ENCODE measurements around the gene ST7.

ST7 gene

DNA sequence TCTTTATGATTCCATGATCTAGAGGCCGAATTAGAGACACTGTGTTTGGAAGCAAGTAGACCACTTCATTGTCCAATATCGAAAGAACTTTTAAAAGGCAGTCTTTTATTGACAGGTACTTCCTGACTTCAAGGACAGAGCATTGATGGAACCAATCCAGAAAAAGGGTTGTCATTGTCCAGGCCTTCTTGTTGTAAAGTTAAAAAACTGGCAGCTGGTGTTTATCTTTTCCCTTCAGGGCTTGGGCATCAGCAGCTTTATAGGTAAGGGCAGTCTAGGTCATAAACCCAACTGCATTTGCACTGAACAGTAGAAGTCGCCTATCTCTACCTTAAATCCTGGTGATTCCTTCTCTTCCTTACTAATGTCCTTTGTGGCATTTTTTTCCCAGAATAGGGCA lies 95.6 kb downstream of the ST7 start:
- DNase-seq (ENCODE audit: low read depth) = no peak
- TF ChIP-seq, protein P1, sequence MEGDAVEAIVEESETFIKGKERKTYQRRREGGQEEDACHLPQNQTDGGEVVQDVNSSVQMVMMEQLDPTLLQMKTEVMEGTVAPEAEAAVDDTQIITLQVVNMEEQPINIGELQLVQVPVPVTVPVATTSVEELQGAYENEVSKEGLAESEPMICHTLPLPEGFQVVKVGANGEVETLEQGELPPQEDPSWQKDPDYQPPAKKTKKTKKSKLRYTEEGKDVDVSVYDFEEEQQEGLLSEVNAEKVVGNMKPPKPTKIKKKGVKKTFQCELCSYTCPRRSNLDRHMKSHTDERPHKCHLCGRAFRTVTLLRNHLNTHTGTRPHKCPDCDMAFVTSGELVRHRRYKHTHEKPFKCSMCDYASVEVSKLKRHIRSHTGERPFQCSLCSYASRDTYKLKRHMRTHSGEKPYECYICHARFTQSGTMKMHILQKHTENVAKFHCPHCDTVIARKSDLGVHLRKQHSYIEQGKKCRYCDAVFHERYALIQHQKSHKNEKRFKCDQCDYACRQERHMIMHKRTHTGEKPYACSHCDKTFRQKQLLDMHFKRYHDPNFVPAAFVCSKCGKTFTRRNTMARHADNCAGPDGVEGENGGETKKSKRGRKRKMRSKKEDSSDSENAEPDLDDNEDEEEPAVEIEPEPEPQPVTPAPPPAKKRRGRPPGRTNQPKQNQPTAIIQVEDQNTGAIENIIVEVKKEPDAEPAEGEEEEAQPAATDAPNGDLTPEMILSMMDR (IDR thresholded peaks at IDR 0.05; ENCODE audit: low read depth, low read length) = no peak
- TF ChIP-seq, protein P2, sequence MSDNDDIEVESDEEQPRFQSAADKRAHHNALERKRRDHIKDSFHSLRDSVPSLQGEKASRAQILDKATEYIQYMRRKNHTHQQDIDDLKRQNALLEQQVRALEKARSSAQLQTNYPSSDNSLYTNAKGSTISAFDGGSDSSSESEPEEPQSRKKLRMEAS (IDR thresholded peaks at IDR 0.05; ENCODE audit: low read depth, low read length) = no peak
- TF ChIP-seq MYC (IDR thresholded peaks at IDR 0.05; ENCODE audit: low read depth, low read length) = no peak
- no peak for TF ChIP-seq POLR2A (IDR thresholded peaks at IDR 0.05; ENCODE audit: extremely low read depth, insufficient read length)

DNA sequence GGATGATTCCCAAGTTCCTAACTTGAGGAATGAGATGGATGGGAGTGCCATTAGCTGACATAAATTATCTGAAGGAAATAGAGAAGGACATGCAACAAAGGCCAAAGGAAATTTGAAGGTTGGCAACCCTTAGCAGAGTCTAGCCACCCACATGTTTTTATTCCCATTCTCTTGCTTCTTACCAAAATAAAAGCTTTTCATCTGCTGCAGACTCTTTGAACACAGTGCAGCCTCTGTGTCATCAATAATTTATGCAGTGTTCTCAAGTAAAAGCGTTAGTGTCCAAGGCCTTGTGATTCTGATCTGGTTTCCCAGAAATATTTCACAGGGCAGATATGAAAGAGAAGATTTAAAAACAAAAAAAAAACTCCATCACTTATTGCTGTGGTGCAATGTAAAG lies 98.5 kb downstream of the ST7 start:
- no peak overlapping the region for H3K4me3 ChIP-seq (ENCODE audit: low read depth, low read length)
- DNase-seq (ENCODE audit: low read depth) = no peak
- no peak for TF ChIP-seq MYC (IDR thresholded peaks at IDR 0.05; ENCODE audit: low read depth, low read length)
- TF ChIP-seq, protein P1 (IDR thresholded peaks at IDR 0.05; ENCODE audit: low read depth, low read length) = no peak
- no peak for TF ChIP-seq POLR2A (IDR thresholded peaks at IDR 0.05; ENCODE audit: extremely low read depth, insufficient read length)
- TF ChIP-seq, protein P2 (IDR thresholded peaks at IDR 0.05; ENCODE audit: low read depth, low read length) = no peak

More for the DNA sequence above, 95.6 kb downstream of the ST7 start:
- no peak overlapping the region for H3K4me3 ChIP-seq (ENCODE audit: low read depth, low read length)

DNA sequence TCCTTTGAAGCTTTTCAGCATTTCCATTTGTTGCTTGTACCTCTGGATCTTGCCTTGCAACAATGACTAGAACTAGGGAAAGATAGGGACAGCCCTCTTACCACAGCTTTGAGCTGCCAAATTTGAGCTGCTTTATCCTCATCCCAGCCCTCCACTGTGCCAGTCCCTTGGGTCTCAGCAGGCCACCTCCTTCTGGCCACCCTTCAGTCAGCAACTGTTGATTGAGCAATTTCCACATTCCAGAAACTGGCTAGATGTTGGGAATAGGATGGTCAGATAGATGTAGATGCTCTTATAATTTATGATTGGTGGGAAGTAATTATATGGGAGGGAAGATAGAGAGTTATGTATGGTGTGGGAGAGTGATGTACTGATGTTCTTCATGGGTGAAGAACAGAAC lies 100.1 kb downstream of the ST7 start:
- TF ChIP-seq, protein P2 (IDR thresholded peaks at IDR 0.05; ENCODE audit: low read depth, low read length) = no peak
- no peak for TF ChIP-seq MYC (IDR thresholded peaks at IDR 0.05; ENCODE audit: low read depth, low read length)
- TF ChIP-seq, protein P1 (IDR thresholded peaks at IDR 0.05; ENCODE audit: low read depth, low read length) = no peak
- TF ChIP-seq POLR2A (IDR thresholded peaks at IDR 0.05; ENCODE audit: extremely low read depth, insufficient read length) = no peak
- no peak overlapping the region for H3K4me3 ChIP-seq (ENCODE audit: low read depth, low read length)
- DNase-seq (ENCODE audit: low read depth) = no peak

DNA sequence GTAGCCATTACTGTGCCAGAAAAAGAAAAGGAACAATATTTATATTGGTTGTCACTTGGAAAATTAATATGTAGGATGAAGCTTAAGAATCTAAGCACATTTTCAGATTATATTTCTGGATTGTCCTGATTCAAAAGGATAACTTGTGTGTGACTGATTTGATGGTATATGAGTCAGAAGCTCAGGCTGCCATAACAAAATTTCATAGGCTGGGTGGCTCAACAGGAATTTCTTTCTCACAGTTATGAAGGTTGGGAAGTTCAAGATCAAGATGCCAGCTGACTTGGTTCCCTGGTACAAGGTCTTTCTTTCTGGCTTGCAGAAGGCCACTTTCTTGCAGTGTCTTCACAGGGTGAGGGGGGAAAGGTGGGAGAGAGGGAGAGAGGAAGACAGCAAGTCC lies 108.5 kb downstream of the ST7 start:
- DNase-seq (ENCODE audit: low read depth) = no peak
- no peak overlapping the region for H3K4me3 ChIP-seq (ENCODE audit: low read depth, low read length)
- TF ChIP-seq POLR2A (IDR thresholded peaks at IDR 0.05; ENCODE audit: extremely low read depth, insufficient read length) (no peak), MYC (IDR thresholded peaks at IDR 0.05; ENCODE audit: low read depth, low read length) (no peak)
- TF ChIP-seq, protein P2 (IDR thresholded peaks at IDR 0.05; ENCODE audit: low read depth, low read length) = no peak
- TF ChIP-seq, protein P1 (IDR thresholded peaks at IDR 0.05; ENCODE audit: low read depth, low read length) = no peak

DNA sequence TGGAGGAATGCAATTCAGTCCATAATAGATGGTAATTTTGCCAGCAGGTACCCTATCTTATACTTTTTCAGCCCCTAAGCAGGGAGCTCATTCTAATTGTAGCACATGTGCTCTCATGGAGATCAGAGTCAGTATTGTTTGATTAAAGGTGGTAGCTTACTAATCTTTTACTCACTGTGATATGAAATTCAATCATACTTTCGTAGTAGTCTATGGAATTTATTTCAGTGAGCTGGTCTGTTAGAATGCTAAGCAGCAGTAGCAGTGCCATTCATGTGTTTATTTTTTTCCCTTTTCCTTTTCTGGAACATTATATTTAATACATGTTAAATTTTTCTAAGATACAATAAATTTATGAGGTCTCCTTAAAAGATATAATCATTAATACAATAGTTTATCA lies 109.0 kb downstream of the ST7 start:
- DNase-seq (ENCODE audit: low read depth) = no peak
- TF ChIP-seq, protein P1 (IDR thresholded peaks at IDR 0.05; ENCODE audit: low read depth, low read length) = no peak
- TF ChIP-seq, protein P2 (IDR thresholded peaks at IDR 0.05; ENCODE audit: low read depth, low read length) = no peak
- TF ChIP-seq MYC (IDR thresholded peaks at IDR 0.05; ENCODE audit: low read depth, low read length) = no peak
- no peak for TF ChIP-seq POLR2A (IDR thresholded peaks at IDR 0.05; ENCODE audit: extremely low read depth, insufficient read length)
- no peak overlapping the region for H3K4me3 ChIP-seq (ENCODE audit: low read depth, low read length)

DNA sequence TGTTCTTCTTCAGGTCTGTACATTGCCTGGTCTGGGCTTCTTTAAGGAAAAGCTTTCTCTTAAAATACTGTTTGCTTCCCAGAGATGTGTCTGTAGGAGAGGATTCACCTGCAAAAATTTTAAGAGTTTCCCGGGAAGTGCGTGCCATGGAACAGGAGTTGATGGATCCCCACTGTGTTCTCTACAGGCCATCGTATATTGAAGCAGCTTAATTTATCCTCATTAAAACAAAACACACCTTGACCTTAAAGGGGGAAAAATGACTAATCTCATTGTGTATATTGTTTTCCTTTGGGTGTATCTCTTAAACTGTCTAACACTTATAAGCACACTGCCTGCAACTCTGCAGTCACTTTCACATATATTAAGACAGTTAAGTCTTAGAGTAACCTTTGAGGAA lies 111.4 kb downstream of the ST7 start:
- TF ChIP-seq, protein P1 (IDR thresholded peaks at IDR 0.05; ENCODE audit: low read depth, low read length) = no peak
- TF ChIP-seq, protein P2 (IDR thresholded peaks at IDR 0.05; ENCODE audit: low read depth, low read length) = no peak
- TF ChIP-seq MYC (IDR thresholded peaks at IDR 0.05; ENCODE audit: low read depth, low read length) (no peak), POLR2A (IDR thresholded peaks at IDR 0.05; ENCODE audit: extremely low read depth, insufficient read length) (no peak)
- no peak for DNase-seq (ENCODE audit: low read depth)
- no peak overlapping the region for H3K4me3 ChIP-seq (ENCODE audit: low read depth, low read length)
